HG02763 (cell line): ENCODE measurements around the gene CHRDL2.
"Not testable (repeated sequence)": the region's sequence is repeated elsewhere in the genome, so short reads cannot be mapped to it uniquely, and the experiment has no call there.

Experiments used
- ATAC-seq: cut with Tn5 transposase; IDR thresholded peaks from one replicate; pipeline ENCODE4 v1.9.1; 2021; ENCODE audit warnings: mild to moderate bottlenecking, moderate library complexity; ENCODE audit not compliant: unreplicated experiment

CHRDL2 gene, protein sequence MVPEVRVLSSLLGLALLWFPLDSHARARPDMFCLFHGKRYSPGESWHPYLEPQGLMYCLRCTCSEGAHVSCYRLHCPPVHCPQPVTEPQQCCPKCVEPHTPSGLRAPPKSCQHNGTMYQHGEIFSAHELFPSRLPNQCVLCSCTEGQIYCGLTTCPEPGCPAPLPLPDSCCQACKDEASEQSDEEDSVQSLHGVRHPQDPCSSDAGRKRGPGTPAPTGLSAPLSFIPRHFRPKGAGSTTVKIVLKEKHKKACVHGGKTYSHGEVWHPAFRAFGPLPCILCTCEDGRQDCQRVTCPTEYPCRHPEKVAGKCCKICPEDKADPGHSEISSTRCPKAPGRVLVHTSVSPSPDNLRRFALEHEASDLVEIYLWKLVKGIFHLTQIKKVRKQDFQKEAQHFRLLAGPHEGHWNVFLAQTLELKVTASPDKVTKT

DNA sequence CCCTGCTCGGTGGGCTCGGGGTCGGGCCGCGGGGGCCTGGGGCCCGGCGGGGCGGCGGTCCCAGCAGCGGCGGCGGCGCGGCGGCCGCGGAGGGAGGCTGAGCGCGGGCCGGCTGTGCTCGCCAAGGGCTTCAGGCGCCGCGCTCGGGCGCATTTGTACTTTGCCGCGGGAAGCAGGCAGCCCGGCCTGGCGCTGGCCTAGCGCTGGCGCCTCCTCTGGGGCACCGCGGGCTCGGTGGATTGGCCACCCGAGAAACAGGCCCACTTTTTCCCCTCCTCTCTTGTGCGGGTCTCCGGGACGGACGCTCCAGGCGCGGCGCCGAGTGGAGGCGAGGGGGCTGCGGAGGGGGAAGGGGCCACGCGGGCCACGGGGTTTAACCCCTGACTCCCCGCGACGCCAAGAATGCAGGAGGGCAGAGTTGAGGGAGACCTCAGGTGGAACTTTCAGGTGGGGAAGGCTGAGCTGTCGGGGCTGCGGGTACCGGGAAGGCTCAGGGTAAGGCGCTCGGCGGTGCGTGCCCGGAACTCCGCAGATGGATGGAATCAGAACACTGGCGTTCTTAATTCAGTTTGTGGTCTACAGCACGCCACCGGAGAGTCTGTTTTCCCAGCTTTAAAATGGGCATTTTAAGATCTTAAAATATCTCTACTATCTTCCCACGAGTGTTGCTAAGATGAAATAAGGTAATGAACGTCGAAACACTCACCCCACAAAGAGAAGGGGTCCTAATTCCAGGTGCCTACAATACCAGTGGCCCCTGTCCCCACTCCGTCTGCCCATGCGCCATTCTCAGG, at the start of gene CHRDL2:
Gene CHRDL2 (minus strand): TSS at position 126 of the 794 bp plus-strand sequence. CDS start 538 bp downstream, outside the sequence.
- no peak for ATAC-seq

DNA sequence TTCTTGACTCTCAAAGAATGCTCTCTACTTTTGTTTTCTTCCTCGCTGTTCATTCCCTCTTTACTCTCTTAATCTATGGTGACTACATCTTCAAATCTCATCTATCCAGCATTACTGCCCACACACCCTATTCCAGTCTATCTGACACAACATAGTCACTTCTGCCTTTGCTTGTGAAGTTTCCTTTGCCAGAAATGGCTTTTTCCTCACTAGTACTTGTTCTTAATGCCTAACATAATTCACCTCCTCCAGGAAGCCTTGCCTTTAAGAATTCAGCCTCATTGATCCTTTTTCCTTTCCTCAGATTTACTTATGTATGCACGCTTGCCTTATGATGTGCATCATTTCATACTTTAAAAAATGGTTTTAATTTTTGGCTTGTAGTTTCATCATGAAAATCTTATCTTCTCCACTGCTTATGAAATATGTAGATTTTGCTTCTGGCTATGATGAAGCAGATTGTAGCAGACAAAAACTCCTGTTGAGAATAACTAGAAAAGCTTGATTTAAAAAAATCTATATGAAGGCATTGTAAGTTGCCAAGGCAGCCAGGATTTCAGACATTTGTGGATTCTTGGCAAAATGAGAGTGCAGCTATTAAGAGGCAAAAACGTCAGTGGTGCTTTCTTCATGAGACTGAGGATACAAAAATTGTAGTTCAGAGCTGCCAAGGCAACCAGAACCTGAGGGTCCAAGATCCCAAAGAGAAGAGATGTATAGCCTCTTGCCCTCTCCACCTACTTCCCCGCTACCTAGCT, 49.2 kb upstream of the CHRDL2 start:
- no peak for ATAC-seq

DNA sequence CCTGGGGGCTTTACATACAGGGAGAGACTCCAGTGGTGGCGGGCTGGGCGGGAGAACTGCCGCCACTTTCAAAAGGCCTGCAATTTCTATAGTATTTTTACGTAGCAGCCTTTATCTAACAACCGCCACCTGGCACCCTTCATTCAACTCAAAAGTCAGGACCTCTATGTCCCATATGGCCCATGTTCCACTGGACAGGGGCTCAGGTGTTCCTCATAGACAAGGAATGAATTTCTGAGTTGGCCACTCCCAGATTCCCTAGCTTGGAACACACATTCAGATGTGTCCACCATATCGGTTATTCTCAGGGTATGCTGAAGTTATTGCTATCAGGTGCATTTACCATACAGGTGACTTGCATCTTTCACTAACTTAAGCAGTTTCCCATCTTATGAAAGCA, 47.4 kb upstream of the CHRDL2 start:
- ATAC-seq = no peak

DNA sequence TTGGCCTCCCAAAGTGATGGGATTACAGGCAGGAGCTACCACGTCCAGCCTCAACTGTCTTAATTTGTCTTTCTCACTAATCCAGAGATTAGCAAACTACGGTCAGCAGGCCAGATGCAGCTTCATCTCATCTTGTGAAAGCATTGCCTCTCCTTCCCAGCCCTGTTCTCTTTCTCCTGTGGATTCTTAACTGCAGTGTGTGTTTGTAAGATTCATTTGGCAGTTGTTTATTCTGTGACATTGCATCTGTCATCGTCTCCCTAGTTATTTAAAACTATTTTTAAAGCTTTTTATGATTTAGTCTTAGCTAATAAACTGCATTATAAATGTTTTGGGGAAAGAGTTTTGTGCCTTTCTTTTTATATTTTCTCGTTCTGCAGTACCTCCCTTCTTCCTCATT, 46.7 kb upstream of the CHRDL2 start:
- no peak for ATAC-seq

DNA sequence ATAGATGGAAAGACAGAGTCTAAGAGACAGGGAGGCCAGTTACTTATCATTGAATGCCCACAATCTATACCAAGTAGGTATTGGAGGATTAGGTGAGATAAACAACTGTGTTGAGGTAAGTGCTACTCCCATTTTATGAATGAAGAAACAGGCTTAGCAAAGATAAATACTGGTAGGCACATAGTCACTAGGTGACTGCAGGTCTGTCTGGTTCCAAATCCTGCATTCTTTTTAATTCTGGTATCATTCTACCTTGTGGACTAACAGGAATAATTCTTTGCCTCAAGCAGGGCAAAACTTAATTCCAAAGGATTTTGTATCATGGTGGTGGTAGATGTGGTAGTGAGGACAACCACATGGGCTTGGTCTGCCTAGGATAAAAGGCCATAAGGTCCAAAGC, 45.8 kb upstream of the CHRDL2 start:
- no peak for ATAC-seq

DNA sequence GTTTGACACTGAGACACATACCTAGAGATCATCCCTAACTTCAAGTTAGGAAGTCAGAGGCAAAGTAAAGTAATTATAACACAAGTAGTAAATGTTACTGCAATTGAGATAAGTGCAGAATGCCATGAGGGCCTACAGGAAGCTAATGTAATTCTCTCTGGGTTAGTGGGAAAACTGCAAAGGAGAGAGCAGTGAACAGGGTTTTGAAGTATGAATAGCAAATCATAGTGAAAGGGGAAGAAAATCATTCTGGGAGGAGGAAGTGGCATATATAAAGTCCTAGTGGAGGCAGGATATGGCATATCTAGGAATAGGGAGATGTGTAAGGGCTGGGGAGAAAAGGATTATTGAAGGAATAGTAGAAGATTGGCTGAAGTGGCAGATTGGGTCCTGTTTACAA, 45.3 kb upstream of the CHRDL2 start:
- ATAC-seq = no peak

DNA sequence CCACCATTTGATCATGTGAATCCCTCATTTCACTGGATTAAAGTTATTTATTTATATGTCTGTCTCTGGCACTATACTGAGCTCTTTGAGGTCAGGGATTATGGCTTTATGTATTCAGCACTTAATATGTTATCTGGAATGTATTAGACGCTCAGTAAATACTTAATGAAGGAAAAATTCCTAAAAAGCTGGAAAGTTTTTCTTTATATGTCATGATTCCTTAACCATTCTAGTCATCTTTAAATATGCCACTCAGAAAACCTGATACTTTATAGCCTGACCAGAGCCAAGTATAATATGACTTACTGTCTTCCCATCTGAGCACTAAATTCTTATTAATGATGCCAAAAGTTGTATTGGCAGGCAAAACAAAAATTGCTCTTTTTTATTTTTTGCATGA, 44.5 kb upstream of the CHRDL2 start:
- ATAC-seq = no peak

DNA sequence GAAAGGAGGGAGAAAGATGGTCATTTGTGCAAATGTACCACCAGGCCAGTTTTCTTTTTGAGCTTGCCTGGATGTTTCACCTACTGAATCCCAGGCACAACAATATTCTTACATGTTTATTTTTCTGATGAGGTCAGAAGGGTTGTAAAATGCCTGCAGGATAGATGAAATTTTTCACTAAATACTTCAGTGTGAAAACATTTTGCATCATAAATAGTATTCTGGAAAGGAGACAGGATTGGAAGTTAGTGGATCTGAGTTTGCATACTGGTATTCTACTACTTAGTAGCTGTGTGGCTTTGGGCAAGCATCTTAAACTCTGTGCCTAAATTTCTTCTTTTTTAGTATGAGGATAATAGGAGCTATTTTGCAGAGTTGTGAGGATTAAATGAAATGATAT, 42.2 kb upstream of the CHRDL2 start:
- no peak for ATAC-seq

DNA sequence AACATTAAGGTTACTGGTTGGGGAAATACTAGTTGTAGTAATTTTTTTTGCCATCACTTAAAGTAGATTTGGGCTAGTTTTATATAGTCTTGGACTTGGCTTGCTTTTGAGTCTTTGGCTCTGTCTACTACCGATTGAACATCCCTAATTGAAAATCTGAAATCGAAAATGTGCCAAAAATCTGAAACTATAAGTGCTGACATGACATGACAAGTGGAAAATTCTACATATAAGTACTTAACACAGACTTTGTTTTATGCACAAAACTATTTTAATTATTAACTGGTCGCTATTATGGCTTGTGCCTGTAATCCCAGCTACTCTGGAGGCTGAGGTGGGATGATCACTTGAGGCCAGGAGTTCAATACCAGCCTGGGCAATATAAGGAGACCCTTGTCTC, 39.9 kb upstream of the CHRDL2 start:
- ATAC-seq = no peak

DNA sequence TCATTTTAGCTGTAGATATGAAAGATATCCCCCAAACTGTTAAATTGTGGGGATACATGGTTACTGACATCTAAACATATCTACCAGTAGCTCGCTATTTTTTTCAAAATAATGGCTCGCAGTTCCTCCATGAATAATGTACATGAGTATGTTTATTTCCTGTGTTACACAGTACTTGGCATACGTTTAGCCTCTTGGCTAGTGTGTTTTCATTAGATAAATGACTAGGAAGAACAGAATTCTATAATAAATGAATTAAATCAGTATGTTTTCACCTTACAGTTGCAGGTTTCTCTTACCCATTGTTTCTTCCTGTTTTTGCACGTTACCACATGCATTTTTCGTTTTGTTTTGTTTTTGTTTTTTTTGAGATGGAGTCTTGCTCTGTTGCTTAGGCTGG, 39.2 kb upstream of the CHRDL2 start:
- ATAC-seq = no peak

DNA sequence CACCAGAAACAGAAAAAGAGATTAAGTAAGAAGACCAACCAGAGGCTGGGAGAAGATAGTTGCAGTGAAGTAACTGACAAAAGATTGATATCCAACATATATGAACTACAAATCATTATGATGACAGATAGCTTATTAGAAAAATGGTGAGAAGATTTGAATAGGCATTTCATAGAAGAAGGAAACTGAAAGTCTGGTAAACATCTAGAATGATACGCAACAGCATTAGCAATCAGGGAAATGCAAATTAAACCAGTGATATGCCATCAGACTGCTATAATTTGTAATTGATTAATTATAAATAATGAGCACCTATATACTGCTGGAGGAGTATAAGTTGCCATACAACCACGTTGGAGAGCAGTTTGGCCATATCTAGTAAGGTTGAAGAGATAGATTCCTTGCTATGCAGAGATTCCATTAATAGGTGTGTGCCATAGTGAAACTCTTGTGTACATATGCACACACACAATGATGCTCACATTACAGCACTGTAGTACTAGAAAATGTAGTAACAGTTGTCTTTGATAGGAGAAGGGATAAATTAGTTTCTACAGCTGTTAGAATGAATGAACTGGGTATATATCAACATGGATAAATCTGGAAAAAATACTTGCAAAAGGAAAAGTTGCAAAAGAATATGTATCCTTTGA, 38.0 kb upstream of the CHRDL2 start:
- ATAC-seq = no peak

DNA sequence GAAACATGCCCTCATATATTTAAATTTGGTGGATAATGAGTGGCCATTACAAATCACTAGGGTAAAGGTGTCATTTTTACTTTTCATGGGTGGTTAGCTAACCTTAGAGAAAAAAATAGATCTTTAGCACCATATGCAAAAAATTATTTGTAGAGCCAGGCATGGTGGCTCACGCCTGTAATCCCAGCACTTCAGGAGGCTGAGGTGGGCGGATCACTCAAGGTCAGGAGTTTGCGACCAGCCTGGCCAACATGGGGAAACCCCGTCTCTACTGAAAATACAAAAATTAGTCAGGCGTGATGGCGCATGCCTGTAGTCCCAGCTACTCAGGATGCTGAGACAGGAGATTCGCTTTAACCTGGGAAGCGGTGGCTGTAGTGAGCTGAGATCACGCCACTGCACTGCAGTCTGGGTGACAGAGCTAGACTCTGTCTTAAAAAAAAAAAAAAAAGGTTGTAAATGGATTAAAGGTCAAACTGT, 37.0 kb upstream of the CHRDL2 start:
- ATAC-seq = peak; percentile 54

DNA sequence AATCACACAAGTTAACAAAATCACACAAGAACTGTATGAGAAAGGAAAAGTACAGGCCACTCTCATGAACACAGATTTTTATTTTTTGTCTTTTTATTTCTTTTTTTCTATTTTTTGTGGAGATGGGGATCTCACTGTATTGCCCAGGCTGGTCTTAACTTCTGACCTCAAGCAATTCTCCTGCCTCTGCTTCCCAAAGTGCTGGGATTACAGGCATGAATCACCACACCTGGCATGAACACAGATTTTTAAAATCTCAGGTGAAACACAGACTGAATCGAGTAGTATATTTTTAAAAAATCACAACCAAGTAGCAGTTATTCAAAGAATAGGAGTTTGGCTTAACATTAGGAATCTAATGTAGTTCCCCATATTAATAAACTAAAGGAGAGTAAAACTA, 35.7 kb upstream of the CHRDL2 start:
- ATAC-seq = no peak

DNA sequence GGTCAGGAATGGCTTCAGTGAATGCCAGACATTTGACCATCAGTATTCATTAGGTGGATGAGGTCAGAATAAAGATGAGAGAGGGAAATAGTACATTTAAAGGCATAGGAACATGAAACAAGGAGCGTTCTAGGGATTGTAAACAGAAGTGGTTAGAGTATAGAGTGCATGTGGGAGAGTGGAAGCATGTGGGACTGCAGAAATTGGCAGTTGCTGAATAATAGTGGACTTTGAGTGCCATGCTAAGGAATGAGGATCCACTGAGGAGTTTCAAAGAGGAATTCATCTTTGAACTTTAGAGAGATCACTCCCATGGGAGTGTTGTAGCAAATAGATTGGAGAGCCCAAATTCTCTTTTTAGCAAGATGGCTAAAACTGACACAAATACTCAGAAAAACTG, 25.3 kb upstream of the CHRDL2 start:
- no peak for ATAC-seq

DNA sequence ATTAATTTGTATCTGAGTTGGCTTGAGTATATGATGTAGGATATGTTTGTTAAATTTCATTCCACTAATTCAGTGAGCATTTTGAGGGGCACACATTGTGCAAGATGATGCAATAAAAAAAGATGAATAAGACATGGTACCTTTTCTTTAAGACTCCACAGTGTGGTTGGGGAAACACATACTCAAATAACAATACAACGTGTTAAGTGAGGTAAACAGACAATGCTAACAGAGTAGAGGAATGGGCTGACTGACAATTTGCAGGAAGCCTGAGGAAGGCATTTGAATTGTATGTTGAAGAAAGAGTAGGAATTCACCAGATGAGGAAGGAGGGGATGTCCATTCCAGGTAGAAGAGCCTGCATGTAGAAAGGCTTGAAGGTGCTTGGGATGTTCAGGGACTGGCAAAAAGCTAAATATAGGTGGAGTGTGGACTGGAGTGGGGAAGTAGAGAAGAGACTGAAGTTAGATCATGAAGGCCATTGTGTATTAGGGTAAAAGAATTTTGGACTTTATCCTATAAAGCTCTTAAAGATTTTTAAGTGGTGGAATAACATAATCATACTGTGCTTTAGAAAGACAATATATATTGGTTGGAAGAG, 24.3 kb upstream of the CHRDL2 start:
- ATAC-seq = no peak

DNA sequence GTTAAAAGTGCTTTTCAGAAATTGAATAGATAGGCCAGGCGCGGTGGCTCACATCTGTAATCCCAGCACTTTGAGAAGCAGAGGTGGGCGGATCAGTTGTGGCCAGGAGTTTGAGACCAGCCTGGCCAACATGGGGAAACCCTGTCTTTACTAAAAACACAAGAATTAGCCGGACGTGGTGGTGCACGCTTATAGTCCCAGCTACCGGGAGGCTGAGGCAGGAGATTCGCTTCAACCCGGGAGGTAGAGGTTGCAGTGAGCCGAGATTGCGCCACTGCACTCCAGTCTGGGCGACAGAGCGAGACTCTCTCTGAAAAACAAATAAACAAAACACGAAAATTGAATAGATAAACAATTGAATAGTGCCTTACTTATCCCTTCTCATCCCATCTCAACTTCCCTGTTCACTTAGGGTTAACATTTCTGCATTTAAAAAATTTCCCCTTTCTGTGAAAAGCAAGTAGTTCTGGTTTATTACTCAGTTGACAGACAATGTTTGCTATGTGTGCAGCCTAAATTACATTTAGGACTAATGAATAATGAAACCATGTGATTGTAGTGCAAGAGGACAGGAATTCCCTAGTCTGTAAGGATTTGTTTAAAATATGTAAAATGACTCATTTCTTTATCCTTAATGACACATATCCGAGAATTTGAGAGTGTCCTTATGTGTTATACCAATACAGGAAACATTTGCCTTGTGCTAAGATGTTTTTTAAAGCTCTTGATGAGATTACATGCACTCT, 23.5 kb upstream of the CHRDL2 start:
- no peak for ATAC-seq

DNA sequence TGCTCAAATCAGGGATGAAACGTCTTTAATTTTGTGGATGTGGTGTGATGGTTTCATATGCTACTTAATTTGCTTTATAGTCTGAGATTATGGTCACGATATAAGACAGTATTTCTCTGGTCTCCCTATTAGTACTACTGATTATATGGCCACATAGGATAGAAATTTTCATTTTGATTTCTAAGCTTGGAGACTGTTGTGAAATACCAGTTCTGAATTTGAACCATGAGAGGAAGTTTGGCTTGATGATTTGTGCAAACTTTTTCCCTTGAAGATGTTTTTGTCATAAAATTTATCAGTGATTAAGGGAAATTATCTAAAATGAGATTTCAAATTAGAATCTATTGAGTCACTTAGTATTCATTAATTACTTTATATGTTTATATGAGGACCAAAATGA, 20.1 kb upstream of the CHRDL2 start:
- no peak for ATAC-seq

DNA sequence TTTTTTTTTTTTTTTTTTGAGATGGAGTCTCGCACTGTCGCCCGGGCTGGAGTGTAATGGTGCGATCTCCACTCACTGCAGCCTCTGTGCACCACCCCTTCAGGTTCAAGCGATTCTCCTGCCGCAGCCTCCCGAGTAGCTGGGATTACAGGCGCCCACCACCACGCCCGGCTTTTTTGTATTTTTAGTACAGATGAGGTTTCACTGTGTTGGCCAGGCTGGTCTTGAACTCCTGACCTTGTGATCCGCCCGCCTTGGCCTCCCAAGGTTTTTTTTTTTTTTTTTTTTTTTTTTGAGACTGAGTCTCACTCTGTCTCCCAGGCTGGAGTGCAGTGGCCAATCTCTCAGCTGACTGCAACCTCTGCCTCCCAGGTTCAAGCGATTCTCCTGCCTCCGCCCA, 19.4 kb upstream of the CHRDL2 start:
- ATAC-seq = not testable (repeated sequence)

DNA sequence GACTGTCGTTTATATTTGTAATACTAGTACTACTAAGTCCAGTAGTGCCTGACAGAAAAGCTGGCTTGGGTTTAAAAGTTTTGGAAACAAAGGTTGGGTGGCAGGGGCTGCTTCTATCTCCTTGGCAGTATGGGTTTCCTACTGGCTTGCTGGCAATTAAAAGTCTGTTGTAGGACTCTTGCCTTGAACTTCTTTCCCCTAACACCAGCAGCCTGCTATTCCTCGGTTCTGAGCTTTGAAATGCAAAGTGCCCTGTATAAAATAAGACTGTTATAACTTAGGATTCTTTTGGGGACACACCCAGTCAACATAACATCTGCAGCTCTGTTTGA, 18.7 kb upstream of the CHRDL2 start:
- no peak for ATAC-seq
